Smooth muscle cell (in vitro differentiated cells): ENCODE data around the gene PILRB. TPM values are rescaled to one million over a fixed set of nuclear protein-coding genes. Genes with fewer than 3 reads are reported as not detected.
A peak's percentile ranks its signal among the peaks of the same experiment; 100 is the strongest.
"Not testable (repeated sequence)": the region's sequence is repeated elsewhere in the genome, so short reads cannot be mapped to it uniquely, and the experiment has no call there.

ENCODE experiments used
- DNase-seq: peaks from one replicate; lab custom pipeline; 2025; ENCODE audit not compliant: unreplicated experiment; lab: John Stamatoyannopoulos, UW
- H2AFZ ChIP-seq: fragments of 200-600 bp; sonication (generic); 2 replicates; pipeline ENCODE4 v1.6.0; 2016; ENCODE audit warnings: antibody characterized with exemption, low read depth, mild to moderate bottlenecking
- H3F3A ChIP-seq: fragments of 200-600 bp; sonication (generic); 2 replicates; pipeline ENCODE4 v1.6.0; 2017; ENCODE audit warnings: antibody characterized with exemption, low read depth
- H3K27ac ChIP-seq: fragments of 200-600 bp; sonication (generic); 2 replicates; pipeline ENCODE4 v1.5.1; 2016; ENCODE audit warnings: low read depth, mild to moderate bottlenecking
- H3K27me3 ChIP-seq: fragments of 200-600 bp; sonication (generic); 2 replicates; pipeline ENCODE4 v1.6.1; 2016; ENCODE audit warnings: low read depth, mild to moderate bottlenecking
- H3K36me3 ChIP-seq: fragments of 200-600 bp; sonication (generic); 2 replicates; pipeline ENCODE4 v1.5.1; 2016; ENCODE audit warnings: low read depth
- H3K4me1 ChIP-seq: fragments of 200-600 bp; sonication (generic); 2 replicates; pipeline ENCODE4 v1.5.1; 2016; ENCODE audit warnings: low read depth
- H3K4me2 ChIP-seq: fragments of 200-600 bp; sonication (generic); 2 replicates; pipeline ENCODE4 v1.6.0; 2016; ENCODE audit warnings: mild to moderate bottlenecking
- H3K4me3 ChIP-seq: fragments of 200-600 bp; sonication (generic); 2 replicates; pipeline ENCODE4 v1.5.1; 2016; ENCODE audit warnings: mild to moderate bottlenecking
- H3K79me2 ChIP-seq: fragments of 200-600 bp; sonication (generic); 2 replicates; pipeline ENCODE4 v1.6.0; 2016; ENCODE audit warnings: low read depth, mild to moderate bottlenecking
- H3K9ac ChIP-seq: fragments of 200-600 bp; sonication (generic); 2 replicates; pipeline ENCODE4 v1.6.0; 2016; ENCODE audit warnings: low read depth
- H3K9me3 ChIP-seq: fragments of 200-600 bp; sonication (generic); replicated peaks from 2 replicates; pipeline ENCODE4 v1.5.1; 2016; ENCODE audit warnings: low read depth
- H4K20me1 ChIP-seq: fragments of 200-600 bp; sonication (generic); 2 replicates; pipeline ENCODE4 v1.6.0; 2016; ENCODE audit warnings: low read depth
- WGBS: methylation state at CpG from one replicate; pipeline ENCODE4 v1.1.7; 2016; ENCODE audit warnings: low lambda C conversion rate; 5-methylcytosine and 5-hydroxymethylcytosine counted together
- polyA plus RNA-seq: library from polyadenylated mRNA; unstranded; fragments of >200 nt; fragmentation: Nextera tagmentation; extraction: Ambion mirVana; gene quantifications from 2 replicates; pipeline ENCODE4 v1.2.1, GENCODE V29; 2016
- total RNA-seq: library from RNA; depleted of rRNA; stranded (reverse); fragments of >200 nt; gene quantifications from 2 replicates; pipeline ENCODE4 v1.2.3, GENCODE V29; 2014
- TF ChIP-seq, protein P1 (sequence below): fragments of 200-600 bp; sonication (generic); IDR thresholded peaks from 2 replicates; pipeline ENCODE4 v1.5.1; 2017; ENCODE audit warnings: borderline replicate concordance, mild to moderate bottlenecking, antibody characterized with exemption; ENCODE audit not compliant: insufficient read depth, poor library complexity, severe bottlenecking

Gene PILRB
- total and polyA plus RNA-seq, 2 experiments from 2014 or later = 10.1 to 12.0 TPM

GRCh38 chr7:100372256-100372655, 14.3 kb downstream of the PILRB start:
- Histone ChIP-seq H2AFZ (no peak overlapping the region), H3K27ac (no peak overlapping the region), H3K4me2 (peak overlapping the region; percentile 31), H3K9me3 (no peaks in the 10 kb centered on the region), H3K4me3 (no peak overlapping the region), H3K4me1 (peaks cover 10% of the 10 kb centered on the region), H3K36me3 (no peaks in the 10 kb centered on the region), H4K20me1 (no peaks in the 10 kb centered on the region), H3K79me2 (no peaks in the 10 kb centered on the region), H3K27me3 (no peaks in the 10 kb centered on the region), H3F3A (no peaks in the 10 kb centered on the region), H3K9ac (no peak overlapping the region)
- 48% methylated on average over 6 of the region's 8 CpGs for WGBS
- TF ChIP-seq, protein P1, sequence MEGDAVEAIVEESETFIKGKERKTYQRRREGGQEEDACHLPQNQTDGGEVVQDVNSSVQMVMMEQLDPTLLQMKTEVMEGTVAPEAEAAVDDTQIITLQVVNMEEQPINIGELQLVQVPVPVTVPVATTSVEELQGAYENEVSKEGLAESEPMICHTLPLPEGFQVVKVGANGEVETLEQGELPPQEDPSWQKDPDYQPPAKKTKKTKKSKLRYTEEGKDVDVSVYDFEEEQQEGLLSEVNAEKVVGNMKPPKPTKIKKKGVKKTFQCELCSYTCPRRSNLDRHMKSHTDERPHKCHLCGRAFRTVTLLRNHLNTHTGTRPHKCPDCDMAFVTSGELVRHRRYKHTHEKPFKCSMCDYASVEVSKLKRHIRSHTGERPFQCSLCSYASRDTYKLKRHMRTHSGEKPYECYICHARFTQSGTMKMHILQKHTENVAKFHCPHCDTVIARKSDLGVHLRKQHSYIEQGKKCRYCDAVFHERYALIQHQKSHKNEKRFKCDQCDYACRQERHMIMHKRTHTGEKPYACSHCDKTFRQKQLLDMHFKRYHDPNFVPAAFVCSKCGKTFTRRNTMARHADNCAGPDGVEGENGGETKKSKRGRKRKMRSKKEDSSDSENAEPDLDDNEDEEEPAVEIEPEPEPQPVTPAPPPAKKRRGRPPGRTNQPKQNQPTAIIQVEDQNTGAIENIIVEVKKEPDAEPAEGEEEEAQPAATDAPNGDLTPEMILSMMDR = no peak
- DNase-seq = no peak

- Histone ChIP-seq H3K27me3 (no peaks in the 10 kb centered on the region), H3K4me2 (peak overlapping the region; percentile 31), H3K4me3 (no peak overlapping the region), H3K79me2 (no peaks in the 10 kb centered on the region), H3K27ac (no peak overlapping the region), H3K36me3 (no peaks in the 10 kb centered on the region), H3K9ac (no peak overlapping the region), H3K9me3 (no peaks in the 10 kb centered on the region), H3F3A (no peaks in the 10 kb centered on the region), H4K20me1 (no peaks in the 10 kb centered on the region), H3K4me1 (peaks cover 10% of the 10 kb centered on the region), H2AFZ (no peak overlapping the region)
- DNase-seq = no peak
- TF ChIP-seq, protein P1 = no peak
- WGBS = 77% methylated on average over 6 of the region's 6 CpGs
These were observed 14.8 kb downstream of the PILRB start for GRCh38 chr7:100372694-100373093.

- WGBS = 81% methylated on average over 6 of the region's 12 CpGs
- TF ChIP-seq, protein P1 = no peak
- no peak within 1 kb of the TSS for H3K9ac ChIP-seq
These were observed 15.4 kb downstream of the PILRB start, which contains the start of gene PILRA for GRCh38 chr7:100373261-100373831. TSS of gene PILRA (plus strand) at chr7:100373487. CDS start at chr7:100373657, 170 bp downstream.

GRCh38 chr7:100373870-100374598, 16.1 kb downstream of the PILRB start:
- 85% methylated on average over 14 of the region's 15 CpGs for WGBS

More at GRCh38 chr7:100373261-100373831, 15.4 kb downstream of the PILRB start, which contains the start of gene PILRA:
- H3K36me3 ChIP-seq = no peaks in the 10 kb centered on the region
- H3K27me3 ChIP-seq = no peaks in the 10 kb centered on the region
- no peak within 1 kb of the TSS for H3K4me3 ChIP-seq
- peaks cover 10% of the 10 kb centered on the region for H3K4me1 ChIP-seq
- H4K20me1 ChIP-seq = no peaks in the 10 kb centered on the region
- no peak within 1 kb of the TSS for H3K27ac ChIP-seq
- H3K79me2 ChIP-seq = no peaks in the 10 kb centered on the region
- H2AFZ ChIP-seq = no peak within 1 kb of the TSS
- no peaks in the 10 kb centered on the region for H3K9me3 ChIP-seq
- no peak for DNase-seq
- peak within 1 kb of the TSS; percentile 31 for H3K4me2 ChIP-seq
- H3F3A ChIP-seq = no peaks in the 10 kb centered on the region

More at GRCh38 chr7:100373870-100374598, 16.1 kb downstream of the PILRB start:
- H3K9me3 ChIP-seq, H3K4me3 ChIP-seq, H3K27me3 ChIP-seq, H4K20me1 ChIP-seq, H3K4me2 ChIP-seq, H3F3A ChIP-seq, H3K36me3 ChIP-seq, DNase-seq, H3K79me2 ChIP-seq, H3K27ac ChIP-seq, H3K9ac ChIP-seq, H2AFZ ChIP-seq: not testable (repeated sequence)
- peaks cover 10% of the 10 kb centered on the region for H3K4me1 ChIP-seq
